Uterus (tissue), 4 donors: ENCODE data around the gene BPIFB6. TPM values are rescaled to one million over a fixed set of nuclear protein-coding genes. Genes with fewer than 3 reads are reported as not detected.

Experiments used
- DNase-seq, 2 donors: peaks; one replicate each; pipeline ENCODE4 v3.0.0-alpha.2; 2019 to 2020
- H3K27ac ChIP-seq, 2 donors: fragments of 200-600 bp; sonication (generic); 1 replicate in 1 of 2; 2 replicates in 1 of 2; pipeline ENCODE4 v1.5.1; 2016 to 2018
- H3K27me3 ChIP-seq, 2 donors: fragments of 200-600 bp; sonication (generic); one replicate each; pipeline ENCODE4 v1.5.1; 2018 to 2019; ENCODE audit warnings: control low read depth in 1 of 2
- H3K36me3 ChIP-seq, 2 donors: fragments of 200-600 bp; sonication (generic); one replicate each; pipeline ENCODE4 v1.5.1; 2019; ENCODE audit warnings: control low read depth in 1 of 2
- H3K4me1 ChIP-seq, 2 donors: fragments of 200-600 bp; sonication (generic); one replicate each; pipeline ENCODE4 v1.5.1; 2018 to 2019; ENCODE audit warnings: control low read depth in 1 of 2
- H3K4me3 ChIP-seq, 2 donors: fragments of 200-600 bp; sonication (generic); 1 replicate in 1 of 2; 2 replicates in 1 of 2; pipeline ENCODE4 v1.5.1; 2018 to 2019; ENCODE audit warnings: mild to moderate bottlenecking in 1 of 2
- H3K9me3 ChIP-seq, 2 donors: fragments of 200-600 bp; sonication (generic); one replicate each; pipeline ENCODE4 v1.5.1; 2019; ENCODE audit warnings: control low read depth in 1 of 2
- POLR2A ChIP-seq, 2 donors: fragments of 450-650 bp; IDR thresholded peaks; one replicate each; pipeline ENCODE4 v1.6.1; 2016; ENCODE audit warnings: antibody characterized with exemption in 2 of 2, mild to moderate bottlenecking in 1 of 2, moderate library complexity in 1 of 2
- intact Hi-C: fragments of 100-400 bp; cut with DNase I; formaldehyde crosslinking; loops from one replicate; pipeline ENCODE4 v1.15.1; 2023; ENCODE audit warnings: low total_unique reads
- total RNA-seq, 4 donors: library from RNA; depleted of rRNA in 3 of 4; stranded (reverse); fragments of >200 nt in 3 of 4; gene quantifications; one replicate each; pipeline versions ENCODE4 v1.1.0 to v1.2.4, GENCODE V29; 2014 to 2023
- TF ChIP-seq, protein P1 (sequence below), 4 experiments: fragments of 200-600 bp in 2 of 4; fragments of 450-650 bp in 2 of 4; sonication (generic) in 2 of 4; IDR thresholded peaks; one replicate each; pipeline ENCODE4 v1.5.1; 2016 to 2019; ENCODE audit warnings: antibody characterized with exemption in 4 of 4, mild to moderate bottlenecking in 2 of 4, moderate library complexity in 1 of 4
- donor health status: DM: yes; HTN: yes; CAD: no.

Gene BPIFB6
- total RNA-seq, 4 donors from 2014 or later, result not detected

DNA sequence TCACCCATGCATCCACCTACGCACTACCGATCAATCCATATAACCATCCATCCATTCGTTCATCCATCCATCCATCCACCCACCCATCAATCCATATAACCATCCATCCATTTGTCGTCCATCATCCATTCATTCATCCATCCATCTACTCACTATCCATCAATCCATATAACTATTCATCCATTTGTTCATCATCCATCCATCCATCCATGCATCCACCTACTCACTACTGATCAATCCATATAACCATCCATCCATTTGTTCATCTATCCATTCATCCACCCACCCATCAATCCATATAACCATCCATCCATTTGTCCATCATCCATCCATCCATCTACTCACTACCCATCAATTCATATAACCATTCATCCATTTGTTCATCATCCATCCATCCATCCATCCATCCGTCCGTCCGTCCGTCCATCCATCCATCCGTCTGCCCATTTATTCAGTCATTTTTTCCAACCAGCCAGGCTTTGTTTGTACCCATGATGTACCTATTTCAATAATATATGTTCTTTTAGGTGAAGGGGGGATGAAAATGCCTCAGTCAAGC is 6.1 kb upstream of the BPIFB6 start:
- no peak overlapping the region for H3K4me3 ChIP-seq
- no peaks in the 10 kb centered on the region for H3K4me1 ChIP-seq
- TF ChIP-seq POLR2A (IDR thresholded peaks at IDR 0.05), result no peak
- TF ChIP-seq, protein P1, sequence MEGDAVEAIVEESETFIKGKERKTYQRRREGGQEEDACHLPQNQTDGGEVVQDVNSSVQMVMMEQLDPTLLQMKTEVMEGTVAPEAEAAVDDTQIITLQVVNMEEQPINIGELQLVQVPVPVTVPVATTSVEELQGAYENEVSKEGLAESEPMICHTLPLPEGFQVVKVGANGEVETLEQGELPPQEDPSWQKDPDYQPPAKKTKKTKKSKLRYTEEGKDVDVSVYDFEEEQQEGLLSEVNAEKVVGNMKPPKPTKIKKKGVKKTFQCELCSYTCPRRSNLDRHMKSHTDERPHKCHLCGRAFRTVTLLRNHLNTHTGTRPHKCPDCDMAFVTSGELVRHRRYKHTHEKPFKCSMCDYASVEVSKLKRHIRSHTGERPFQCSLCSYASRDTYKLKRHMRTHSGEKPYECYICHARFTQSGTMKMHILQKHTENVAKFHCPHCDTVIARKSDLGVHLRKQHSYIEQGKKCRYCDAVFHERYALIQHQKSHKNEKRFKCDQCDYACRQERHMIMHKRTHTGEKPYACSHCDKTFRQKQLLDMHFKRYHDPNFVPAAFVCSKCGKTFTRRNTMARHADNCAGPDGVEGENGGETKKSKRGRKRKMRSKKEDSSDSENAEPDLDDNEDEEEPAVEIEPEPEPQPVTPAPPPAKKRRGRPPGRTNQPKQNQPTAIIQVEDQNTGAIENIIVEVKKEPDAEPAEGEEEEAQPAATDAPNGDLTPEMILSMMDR (IDR thresholded peaks at IDR 0.05), result no peak
- H3K27ac ChIP-seq, result no peak overlapping the region
- no peaks in the 10 kb centered on the region for H3K9me3 ChIP-seq
- DNase-seq, result no peak
- no peaks in the 10 kb centered on the region for H3K36me3 ChIP-seq
- no peaks in the 10 kb centered on the region for H3K27me3 ChIP-seq
- intact Hi-C loops, result no loop called here

GRCh38 chr20:33026072-33026778 is 5.2 kb upstream of the BPIFB6 start:
- TF ChIP-seq, protein P1 (IDR thresholded peaks at IDR 0.05), result no peak
- TF ChIP-seq POLR2A (IDR thresholded peaks at IDR 0.05), result no peak
- H3K36me3 ChIP-seq, result no peaks in the 10 kb centered on the region
- H3K9me3 ChIP-seq, result no peaks in the 10 kb centered on the region
- no peak for DNase-seq
- no peaks in the 10 kb centered on the region for H3K4me1 ChIP-seq
- no peak overlapping the region for H3K4me3 ChIP-seq
- H3K27ac ChIP-seq, result no peak overlapping the region
- no peaks in the 10 kb centered on the region for H3K27me3 ChIP-seq
- intact Hi-C loops, result no loop called here

DNA sequence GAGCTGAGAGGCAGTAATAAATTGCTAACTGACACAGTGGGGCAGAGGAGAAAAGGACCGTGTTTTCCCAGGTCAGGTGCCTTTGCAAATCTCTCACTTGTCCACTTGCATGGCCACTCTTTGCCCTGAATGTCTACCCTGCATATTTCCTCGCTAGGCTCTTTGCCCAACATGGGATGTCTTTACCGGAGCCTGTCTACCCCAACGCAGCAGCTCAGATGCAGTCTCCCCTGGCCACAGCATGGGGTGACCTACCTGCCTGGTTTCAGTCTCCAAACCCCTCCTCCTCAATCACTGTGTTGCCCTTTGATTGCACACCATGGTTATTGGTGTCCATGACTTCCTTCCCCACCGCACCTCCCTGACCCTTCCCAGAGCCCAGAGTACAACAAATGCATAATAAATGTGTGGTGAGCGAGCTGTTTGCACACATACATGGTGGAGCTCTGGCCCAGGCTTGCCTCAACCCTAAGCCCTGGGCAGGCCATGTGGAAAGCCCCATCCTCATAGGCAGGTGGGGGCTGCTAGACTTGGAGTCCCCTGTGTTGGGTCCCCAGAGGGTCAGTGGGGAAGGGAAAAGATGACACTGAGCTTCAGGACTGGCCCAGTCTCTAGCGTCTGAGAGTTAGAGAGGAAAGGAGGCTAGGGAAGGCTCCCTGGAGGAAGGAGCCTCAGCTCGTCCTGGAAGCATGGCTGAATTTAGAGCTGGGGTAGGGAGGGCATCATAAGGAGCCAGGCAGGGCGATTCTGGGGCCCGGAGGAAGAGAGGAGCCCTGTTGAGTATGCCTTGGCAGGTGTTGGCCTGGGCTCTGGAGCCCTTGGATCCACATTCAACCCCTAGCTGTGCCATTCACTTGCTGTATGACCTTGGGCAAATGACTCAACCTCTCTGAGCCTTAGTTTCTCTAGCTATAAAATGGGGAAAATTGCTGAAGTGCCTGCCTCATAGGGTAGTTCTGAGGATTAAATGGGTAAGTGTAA is 4.4 kb upstream of the BPIFB6 start:
- TF ChIP-seq POLR2A (IDR thresholded peaks at IDR 0.05), result no peak
- TF ChIP-seq, protein P1 (IDR thresholded peaks at IDR 0.05), result no peak
- Histone ChIP-seq H3K4me1 (no peaks in the 10 kb centered on the region), H3K36me3 (no peaks in the 10 kb centered on the region), H3K4me3 (no peak overlapping the region), H3K27me3 (no peaks in the 10 kb centered on the region), H3K9me3 (no peaks in the 10 kb centered on the region), H3K27ac (no peak overlapping the region)
- intact Hi-C loops, result no loop called here
- no peak for DNase-seq

DNA sequence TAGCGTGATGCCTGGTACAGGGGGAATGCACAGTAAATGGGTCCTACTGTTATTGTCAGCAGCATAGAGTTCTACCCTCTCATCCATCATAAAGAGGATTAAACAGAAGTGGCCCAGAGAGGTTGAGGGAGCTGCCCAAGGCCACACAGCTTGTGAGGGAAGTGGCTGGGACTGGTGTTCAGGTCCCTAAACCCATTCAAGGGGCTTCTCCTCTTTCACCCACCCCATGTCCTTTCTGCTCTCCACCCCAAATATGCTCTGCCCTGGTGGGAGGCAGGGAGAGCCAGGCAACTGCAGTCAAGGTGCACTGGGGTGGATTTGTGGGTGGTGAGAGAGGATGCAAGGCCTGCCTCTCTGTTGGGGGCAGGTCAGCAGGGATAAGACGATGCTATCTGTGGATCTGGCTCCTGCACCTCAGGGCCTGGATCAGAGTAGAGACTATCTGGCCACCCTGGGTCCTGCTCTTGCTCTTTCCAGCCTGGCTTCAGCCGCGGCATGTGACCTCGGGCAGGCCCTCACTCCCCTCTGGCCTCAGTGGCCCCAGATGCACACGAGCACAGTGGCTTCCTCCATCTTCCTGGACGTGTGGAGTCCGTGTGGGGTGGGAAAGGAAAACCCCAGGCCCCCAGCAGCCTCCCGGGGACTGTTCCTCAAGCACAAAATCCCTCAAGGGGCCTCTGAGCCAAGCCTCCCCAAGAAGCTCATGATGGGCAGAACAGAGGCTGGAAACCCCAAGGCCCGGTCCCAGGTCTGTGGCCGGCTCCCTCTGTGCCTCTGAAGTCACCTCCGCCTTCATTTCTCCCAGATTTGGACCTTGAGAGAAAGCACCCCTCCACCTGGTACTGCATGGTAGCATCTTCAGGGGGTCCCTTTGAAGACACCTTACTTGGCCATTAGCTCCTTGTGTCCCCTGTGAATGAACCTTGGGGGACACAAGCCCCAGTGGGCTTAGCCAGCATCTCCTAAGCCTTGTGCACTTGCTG is 3.4 kb upstream of the BPIFB6 start:
- H3K9me3 ChIP-seq, result no peaks in the 10 kb centered on the region
- DNase-seq, result no peak
- H3K4me3 ChIP-seq, result no peak overlapping the region
- no peaks in the 10 kb centered on the region for H3K4me1 ChIP-seq
- TF ChIP-seq, protein P1 (IDR thresholded peaks at IDR 0.05), result no peak
- TF ChIP-seq POLR2A (IDR thresholded peaks at IDR 0.05), result no peak
- no peaks in the 10 kb centered on the region for H3K36me3 ChIP-seq
- intact Hi-C loops, result no loop called here
- no peaks in the 10 kb centered on the region for H3K27me3 ChIP-seq
- no peak overlapping the region for H3K27ac ChIP-seq
